GM21360 (cell line): ENCODE results near the gene MMP24.
A peak's percentile ranks its signal among the peaks of the same experiment; 100 is the strongest.

Source experiments
- ATAC-seq: cut with Tn5 transposase; IDR thresholded peaks from one replicate; pipeline ENCODE4 v1.9.1; 2021; ENCODE audit warnings: mild to moderate bottlenecking, moderate library complexity; ENCODE audit not compliant: unreplicated experiment

MMP24 gene

GRCh38 chr20:35277127-35277526, 50.6 kb downstream of the MMP24 start:
- no peak for ATAC-seq

GRCh38 chr20:35277531-35278395, 51.3 kb downstream of the MMP24 start, which contains the start of gene MMP24OS:
MMP24OS (minus strand) TSS chr20:35278122; CDS start chr20:35277929, 193 bp downstream.
- peak; percentile 62 for ATAC-seq

- ATAC-seq: no peak
Measured at GRCh38 chr20:35279040-35279439, 52.5 kb downstream of the MMP24 start.

DNA sequence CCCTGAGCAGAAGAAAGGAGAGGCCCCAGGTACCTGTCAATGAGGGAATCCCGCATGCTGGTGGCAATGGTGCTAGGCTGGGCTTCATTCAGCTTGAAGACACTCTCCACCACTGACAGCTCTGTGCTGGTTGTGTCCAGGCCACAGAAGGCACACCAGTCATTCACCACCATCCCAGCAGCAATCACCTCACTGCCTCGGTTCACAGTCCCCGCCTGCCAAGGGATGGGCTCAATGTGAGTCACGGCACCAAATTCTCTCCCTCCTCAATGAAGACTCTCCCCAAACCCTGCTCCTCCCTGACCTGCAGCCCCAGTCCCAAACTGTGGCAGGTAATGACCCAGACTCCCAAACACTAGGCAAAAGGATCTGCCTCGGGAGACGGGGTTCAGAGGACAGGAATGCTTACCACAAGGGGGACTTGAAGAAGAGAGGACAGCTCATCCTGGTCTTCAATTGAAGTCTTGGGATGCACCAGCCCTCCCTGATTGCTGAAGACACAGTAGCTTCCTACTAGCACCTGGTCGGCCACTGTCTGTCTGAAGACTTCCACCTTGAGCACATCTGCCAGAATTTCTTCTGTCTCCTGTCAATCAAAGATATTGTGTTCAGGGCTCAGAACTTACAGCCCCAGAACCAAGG, 53.2 kb downstream of the MMP24 start:
- ATAC-seq: no peak

DNA sequence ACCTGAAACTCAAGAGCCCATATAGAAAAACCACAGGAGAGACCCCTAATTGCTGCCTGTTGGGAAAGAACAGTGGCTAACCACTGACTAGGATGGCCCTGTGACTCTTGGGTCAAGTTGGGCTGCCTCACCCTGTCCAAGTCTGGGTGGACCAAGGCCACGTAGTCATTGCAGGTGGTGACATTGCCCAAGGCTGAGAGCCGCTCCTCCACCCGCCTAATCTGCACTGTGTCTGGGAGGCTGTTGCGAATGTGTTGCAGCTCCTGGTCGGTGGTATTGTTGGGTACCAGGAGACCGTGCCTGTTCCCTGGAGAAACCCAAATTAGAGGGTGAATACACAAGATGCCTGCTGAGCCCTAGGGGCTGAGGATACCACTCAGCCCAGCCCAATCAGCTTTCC, 54.0 kb downstream of the MMP24 start:
- ATAC-seq: no peak

- ATAC-seq: no peak
Measured at GRCh38 chr20:35281506-35282101, 55.1 kb downstream of the MMP24 start.

- no peak for ATAC-seq
Measured at GRCh38 chr20:35283441-35284266, 57.2 kb downstream of the MMP24 start.

DNA sequence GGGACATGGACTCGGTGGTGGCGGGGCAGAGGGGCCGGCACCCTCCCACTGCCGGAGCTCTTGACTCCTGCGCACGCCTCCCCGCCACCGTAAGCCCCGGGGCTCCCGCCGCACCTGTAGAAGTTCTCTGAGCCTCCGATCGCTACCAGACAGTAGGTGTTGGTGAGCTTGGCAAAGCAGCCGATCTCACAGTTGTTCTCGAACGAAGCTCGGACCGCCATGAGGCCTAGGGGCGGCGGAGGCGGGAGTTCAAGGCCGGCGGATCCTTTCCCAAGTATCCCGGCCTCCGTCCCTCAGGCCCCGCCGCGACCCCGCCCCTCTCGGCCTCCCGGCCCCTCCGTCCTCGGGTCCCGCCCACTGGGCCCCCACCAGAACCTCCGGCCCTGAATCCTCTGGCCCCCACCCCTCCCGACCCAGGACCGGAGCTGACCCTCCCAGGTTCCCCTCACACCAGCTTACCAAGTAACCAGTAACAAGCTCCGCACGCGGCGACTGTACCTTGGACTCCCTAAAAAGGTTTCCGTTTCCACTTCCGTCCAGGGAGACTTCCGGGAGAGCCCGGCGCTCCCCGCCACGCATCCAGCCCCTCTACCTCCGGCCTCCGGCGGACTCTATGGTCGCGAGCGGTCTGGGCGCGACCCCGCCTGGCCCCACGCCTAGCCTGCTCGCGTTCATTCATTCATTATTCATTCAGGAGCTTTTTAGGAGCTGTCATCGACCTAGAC, 57.9 kb downstream of the MMP24 start, which contains the start of gene EIF6:
TSS of gene EIF6 (minus strand) at position 506 of the 725 bp plus-strand sequence. CDS start at position 221, 285 bp downstream.
- ATAC-seq: peak; percentile 65

DNA sequence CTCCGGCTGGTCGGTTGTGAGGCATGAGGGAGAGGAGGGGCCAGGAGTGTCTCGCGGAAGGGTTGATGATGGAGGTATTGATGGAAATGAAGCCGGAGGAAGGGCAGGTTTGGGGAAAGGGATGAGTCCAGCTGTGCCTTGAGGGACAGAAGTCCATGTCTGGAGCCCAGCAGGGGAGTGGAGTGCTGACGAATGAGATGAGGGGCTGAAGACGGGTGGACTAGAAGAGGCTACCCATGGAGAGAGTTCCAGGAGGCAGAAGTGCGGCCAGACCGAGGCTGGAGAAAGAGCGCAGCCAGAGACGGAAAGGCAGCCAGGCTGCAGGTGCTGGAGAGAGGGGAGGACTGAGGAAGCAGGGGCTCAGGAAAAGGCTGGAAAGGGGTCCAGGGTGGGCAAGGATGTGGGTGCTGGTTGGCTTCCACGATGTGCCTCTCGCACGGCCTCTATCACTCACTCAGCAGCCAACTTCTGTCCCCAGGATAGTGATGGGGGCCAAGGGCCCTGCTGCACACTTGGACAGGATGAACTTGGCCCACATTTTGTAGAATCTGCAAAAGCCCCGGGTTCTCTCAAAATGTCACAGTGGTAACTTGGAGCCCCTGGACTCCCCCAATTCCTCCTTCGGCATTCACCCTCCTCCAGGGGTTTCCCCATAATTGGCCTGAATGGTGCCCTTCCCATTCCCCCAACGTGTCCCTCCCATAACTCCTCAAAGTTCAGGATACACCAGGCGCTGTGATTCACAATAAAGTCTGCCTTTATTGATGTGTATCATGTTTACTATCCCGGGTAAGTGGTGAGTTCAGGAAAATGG, 58.7 kb downstream of the MMP24 start:
- no peak for ATAC-seq

- ATAC-seq: no peak
Measured at GRCh38 chr20:35285806-35286076, 59.3 kb downstream of the MMP24 start.

GRCh38 chr20:35286077-35286898, 59.8 kb downstream of the MMP24 start:
- no peak for ATAC-seq

DNA sequence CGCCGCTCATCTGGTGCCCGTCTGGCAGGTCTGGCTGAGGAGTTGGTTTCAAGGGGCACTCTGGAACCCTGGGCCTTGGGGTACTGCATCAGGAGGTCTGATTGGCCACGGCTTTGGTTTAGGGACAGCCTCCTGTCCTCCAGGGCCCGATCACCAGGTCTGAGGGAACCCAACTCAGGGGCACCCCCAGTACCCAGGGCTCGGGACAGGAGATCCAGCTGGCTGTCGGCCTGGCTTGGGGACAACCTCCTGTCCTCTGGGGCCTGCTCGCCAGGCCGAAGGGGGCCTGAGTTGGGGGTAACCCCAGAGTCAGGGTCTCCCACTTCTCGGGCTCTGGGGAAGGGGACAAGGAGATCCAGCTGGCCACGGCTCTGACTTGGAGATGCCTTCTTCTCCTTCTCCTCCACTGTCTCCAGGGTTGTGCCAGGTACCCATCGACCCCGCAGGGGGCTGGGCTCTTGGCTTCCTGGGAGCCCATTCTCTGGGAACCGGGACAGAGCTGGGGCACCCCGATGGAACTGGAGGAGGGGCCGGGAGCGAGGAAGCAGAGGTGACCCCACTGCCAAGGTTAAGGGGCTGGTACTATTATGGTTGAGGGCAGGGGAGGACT, 60.5 kb downstream of the MMP24 start:
- no peak for ATAC-seq

DNA sequence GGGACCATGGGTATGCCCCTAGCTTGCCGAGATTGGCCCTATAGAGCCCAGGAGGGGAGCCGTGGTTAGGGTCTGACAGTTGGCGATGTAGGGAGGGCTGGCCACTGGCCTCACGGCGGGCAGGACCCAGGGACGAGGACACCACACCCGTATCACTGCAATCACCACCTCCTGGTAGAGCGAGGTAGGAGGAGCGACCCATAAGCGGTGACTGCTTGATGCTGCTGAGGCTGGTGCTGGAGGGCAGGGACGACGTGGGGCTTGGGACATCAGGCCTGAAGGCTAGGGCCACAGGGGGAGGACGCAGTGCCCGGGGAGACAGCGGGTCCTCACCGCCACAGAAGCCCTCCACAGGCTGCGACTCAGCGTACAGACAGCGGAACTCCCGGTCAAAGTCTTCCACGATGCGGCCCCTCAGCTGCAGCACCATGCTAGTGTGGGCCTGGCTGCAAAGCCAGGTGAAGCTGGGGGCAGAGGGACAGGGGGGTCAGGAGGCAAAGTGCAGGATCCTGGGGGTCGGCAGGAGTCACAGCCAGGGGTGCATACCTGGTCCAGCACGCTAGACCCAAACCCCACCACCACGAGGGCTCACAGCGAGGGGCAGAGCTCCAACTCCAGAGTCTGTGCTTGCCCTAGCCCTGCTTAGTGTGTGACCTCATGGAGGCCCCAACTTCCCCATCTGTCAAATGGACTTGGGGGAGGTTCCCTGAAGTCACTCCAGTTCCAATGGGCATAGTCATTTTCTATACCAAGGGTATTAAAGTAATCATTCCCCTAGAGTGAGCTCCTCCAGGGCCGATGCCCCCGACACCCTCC, 61.2 kb downstream of the MMP24 start:
- no peak for ATAC-seq

DNA sequence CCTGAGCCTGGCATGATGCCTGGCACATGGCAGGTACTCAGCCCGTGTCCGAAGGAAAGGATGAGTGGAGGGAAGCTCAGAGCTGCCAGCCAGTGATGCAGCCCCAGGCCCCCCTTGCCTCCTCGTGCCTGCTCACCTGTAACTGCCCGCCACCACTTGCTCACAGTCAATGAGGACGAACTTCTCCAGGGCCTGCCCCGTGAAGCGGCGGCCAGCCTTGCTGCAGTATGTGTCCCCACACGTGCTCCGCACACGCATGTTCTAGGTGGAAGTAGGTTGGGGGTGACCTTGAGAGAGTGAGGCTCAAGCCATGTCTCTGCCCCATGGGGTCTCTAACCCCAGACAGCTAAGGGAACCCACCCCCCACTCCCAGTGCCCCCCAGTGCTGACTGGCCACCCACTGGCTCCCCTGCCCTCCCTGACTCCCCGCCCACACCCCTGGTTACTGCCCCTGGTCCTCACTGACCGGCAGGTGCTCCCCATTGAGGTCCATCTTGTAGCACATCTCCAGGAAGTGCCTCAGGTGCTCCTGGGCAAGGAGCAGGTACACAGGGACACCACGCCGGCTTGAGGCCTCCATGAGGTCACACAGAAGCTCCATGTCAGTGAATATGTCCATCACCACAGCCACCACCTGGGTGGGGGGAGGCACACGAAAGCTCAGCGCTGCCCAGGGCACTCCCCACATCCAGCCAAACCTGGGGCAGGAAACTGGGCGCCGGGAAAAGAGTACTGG, 62.0 kb downstream of the MMP24 start:
- no peak for ATAC-seq

- ATAC-seq: no peak
Measured at GRCh38 chr20:35290186-35290886, 63.8 kb downstream of the MMP24 start.

DNA sequence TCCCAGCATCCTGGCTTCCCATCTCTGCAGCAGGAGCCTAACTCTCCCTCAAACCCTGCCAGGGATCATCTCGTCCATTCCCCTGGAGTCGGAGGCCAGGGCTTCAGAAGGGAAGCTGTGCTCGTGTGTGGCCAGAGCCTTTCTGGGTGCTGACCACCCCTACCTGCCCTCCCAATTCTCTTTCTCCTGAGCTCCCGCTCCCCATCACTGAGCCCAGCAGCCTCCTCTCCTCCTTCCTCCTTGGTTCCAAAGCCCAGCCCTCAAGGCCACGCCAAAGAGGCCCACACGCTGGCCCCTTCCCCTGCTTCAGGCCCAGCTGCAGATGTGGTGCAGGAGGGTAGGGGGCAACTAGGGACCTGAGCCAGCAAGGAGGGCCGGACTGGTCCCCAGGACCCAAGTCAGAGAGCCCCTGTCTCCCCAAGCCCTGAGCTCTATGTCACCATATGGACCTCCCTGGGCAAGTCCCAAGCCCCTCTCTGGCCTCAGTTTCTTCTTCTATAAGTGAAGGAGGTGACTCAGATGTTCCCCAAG, 64.5 kb downstream of the MMP24 start:
- no peak for ATAC-seq
